GM12878 (cell line): Measurements from ENCODE around the gene GALNT9. TPM values are rescaled to one million over a fixed set of nuclear protein-coding genes. Genes with fewer than 3 reads are reported as not detected.

ENCODE experiments used
- ATAC-seq: fragments of 200-7000 bp; cut with Tn5 transposase; 3 replicates; pipeline ENCODE4 v1.9.1; 2020; ENCODE audit warnings: mild to moderate bottlenecking, moderate library complexity
- BruUV-seq: library from RNA; stranded (reverse); fragments of 400-500 nt; replicated peaks from 2 replicates; lab custom pipeline; 2021; lab: Mats Ljungman, UMichigan
- CTCF ChIA-PET: fragments of 300-600 bp; sonication (Branson Sonifier 250); formaldehyde crosslinking; extraction: SDS; loops from one replicate; lab custom pipeline; 2021; ENCODE audit warnings: inconsistent platforms; lab: Yijun Ruan, JAX
- POLR2A ChIA-PET: fragments of 350-600 bp; formaldehyde crosslinking; extraction: SDS; loops from one replicate; lab custom pipeline; 2021; ENCODE audit warnings: inconsistent platforms; lab: Charles Lee
- RAD21 ChIA-PET: fragments of 300-600 bp; sonication (Branson Sonifier 250); formaldehyde crosslinking; loops from one replicate; lab custom pipeline; 2023; ENCODE audit warnings: antibody characterized with exemption; ENCODE audit not compliant: unreplicated experiment; lab: Charles Lee
- SMC1A ChIA-PET: fragments of 300-600 bp; sonication (Branson Sonifier 250); formaldehyde crosslinking; loops from one replicate; lab custom pipeline; 2023; ENCODE audit not compliant: unreplicated experiment, uncharacterized antibody; lab: Charles Lee
- DNase-seq: peaks from one replicate; pipeline ENCODE4 v3.0.0-alpha.2; 2011; ENCODE audit warnings: low read depth, low spot score
- FAIRE-seq: peaks from 3 replicates; lab custom pipeline; 2011; peaks lifted over from hg19 to GRCh38; lab: Jason Lieb, UNC
- H2AFZ ChIP-seq: 2 replicates; pipeline ENCODE4 v1.6.0; 2011; ENCODE audit warnings: low read depth, low read length, control low read depth; ENCODE audit not compliant: control insufficient read depth
- H3K27ac ChIP-seq: 2 replicates; pipeline ENCODE4 v1.5.1; 2011; ENCODE audit warnings: control low read depth; ENCODE audit not compliant: control insufficient read depth, insufficient read depth
- H3K27me3 ChIP-seq, 2 experiments: replicated peaks in 1 of 2; 2 replicates each; pipeline versions ENCODE4 v1.6.0 to v1.6.1; 2011; ENCODE audit warnings: low read length in 1 of 2; ENCODE audit not compliant: control insufficient read depth in 2 of 2, insufficient read depth in 2 of 2
- H3K36me3 ChIP-seq, 2 experiments: 2 replicates each; pipeline ENCODE4 v1.5.1; 2011; ENCODE audit warnings: low read length in 1 of 2; ENCODE audit not compliant: control insufficient read depth in 2 of 2, insufficient read depth in 2 of 2
- H3K4me1 ChIP-seq: 2 replicates; pipeline ENCODE4 v1.6.1; 2011; ENCODE audit warnings: mild to moderate bottlenecking, low read length, moderate library complexity, mixed read lengths; ENCODE audit not compliant: control insufficient read depth, insufficient read depth
- H3K4me2 ChIP-seq: 2 replicates; pipeline ENCODE4 v1.6.0; 2011; ENCODE audit warnings: control low read depth; ENCODE audit not compliant: control insufficient read depth, insufficient read depth
- H3K4me3 ChIP-seq: fragments of 200-600 bp; sonication (generic); 2 replicates; pipeline ENCODE4 v1.5.1; 2016
- H3K79me2 ChIP-seq: 2 replicates; pipeline ENCODE4 v1.6.0; 2011; ENCODE audit warnings: low read length; ENCODE audit not compliant: control insufficient read depth, insufficient read depth
- H3K9ac ChIP-seq: 2 replicates; pipeline ENCODE4 v1.8.0; 2011; ENCODE audit warnings: low read length, control low read depth, mixed read lengths; ENCODE audit not compliant: control insufficient read depth, insufficient read depth
- H3K9me3 ChIP-seq: replicated peaks from 3 replicates; pipeline ENCODE4 v1.5.1; 2011; ENCODE audit warnings: mild to moderate bottlenecking, low read length; ENCODE audit not compliant: control insufficient read depth, insufficient read depth
- H4K20me1 ChIP-seq: 2 replicates; pipeline ENCODE4 v1.6.0; 2011; ENCODE audit not compliant: control insufficient read depth, insufficient read depth
- RAD21 ChIP-seq: IDR thresholded peaks from 2 replicates; pipeline ENCODE4 v1.6.1; 2011; ENCODE audit warnings: mild to moderate bottlenecking, low read depth, low read length, moderate library complexity; ENCODE audit not compliant: insufficient read depth
- RCOR1 ChIP-seq: conservative IDR thresholded peaks from 2 replicates; pipeline ENCODE4 v1.6.1; 2012; ENCODE audit warnings: low read depth, low read length, improper control_type of control experiment
- RELA ChIP-seq: fragments of 450-650 bp; IDR thresholded peaks from 2 replicates; pipeline ENCODE4 v1.8.0; 2014; ENCODE audit warnings: borderline replicate concordance; ENCODE audit not compliant: partially characterized antibody
- SREBF2 ChIP-seq: IDR thresholded peaks from 2 replicates; pipeline ENCODE4 v1.6.1; 2012; ENCODE audit warnings: mild to moderate bottlenecking, low read length
- STAT3 ChIP-seq: IDR thresholded peaks from 2 replicates; pipeline ENCODE4 v1.6.1; 2011; ENCODE audit warnings: low read depth, low read length, improper control_type of control experiment
- in situ Hi-C: fragments of 300-500 bp; cut with MboI; formaldehyde crosslinking; loops from 9 replicates; pipeline ENCODE4 v1.14.3; 2018; ENCODE audit warnings: mixed read lengths
- intact Hi-C: fragments of 100-400 bp; cut with micrococcal nuclease; formaldehyde crosslinking; loops from one replicate; pipeline ENCODE4 v1.14.2; 2022; ENCODE audit not compliant: unreplicated experiment
- polyA plus RNA-seq, 11 experiments: library from polyadenylated mRNA; depleted of rRNA in 4 of 11; unstranded in 6 of 11; stranded (reverse) in 5 of 11; fragments of >200 nt; fragmentation: Nextera tagmentation in 4 of 11; fragmentation: Illumina TruSeq in 1 of 11; extraction: Ambion mirVana in 4 of 11; extraction: Trizol in 1 of 11; gene quantifications; 1 replicate in 1 of 11; 2 replicates in 10 of 11; pipeline versions ENCODE4 v1.2.1 to v1.2.3, GENCODE V29; 2011 to 2016; ENCODE audit warnings: inconsistent platforms in 2 of 11, missing spikeins in 2 of 11, low read depth in 1 of 11
- total RNA-seq, 4 experiments: library from RNA; depleted of rRNA in 3 of 4; stranded (reverse); fragments of >200 nt in 3 of 4; fragmentation: Illumina TruSeq in 1 of 4; extraction: Trizol in 1 of 4; gene quantifications; 2 replicates each; pipeline versions ENCODE4 v1.2.1 to v1.2.3, GENCODE V29; 2013 to 2021
- TF ChIP-seq, protein P1 (sequence below): fragments of 450-650 bp; formaldehyde crosslinking; IDR thresholded peaks from 2 replicates; pipeline ENCODE4 v1.5.0; 2022; ENCODE audit warnings: mild to moderate bottlenecking, missing genetic modification characterization

Gene GALNT9
- total and polyA plus RNA-seq, 10 of the 15 experiments (the other 5 are each of a cell fraction or from before 2014, with no cell fraction given) = 0.04 TPM; not detected in 9

DNA sequence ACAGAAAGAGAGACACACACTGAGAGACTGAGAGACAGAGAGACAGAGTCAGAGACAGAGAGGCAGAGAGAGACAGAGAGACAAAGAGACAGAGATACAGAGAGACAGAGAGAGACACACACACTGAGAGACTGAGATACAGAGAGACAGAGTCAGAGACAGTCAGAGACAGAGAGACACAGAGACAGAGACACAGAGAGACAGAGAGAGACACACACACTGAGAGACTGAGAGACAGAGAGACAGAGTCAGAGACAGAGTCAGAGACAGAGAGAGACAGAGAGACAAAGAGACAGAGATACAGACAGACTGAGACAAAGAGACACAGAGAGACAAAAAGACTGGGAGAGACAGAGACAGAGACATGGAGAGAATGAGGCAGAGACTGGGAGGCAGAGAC, 90.0 kb downstream of the GALNT9 start:
- DNase-seq = no peak
- BruUV-seq = no TSS peak
- no peak for ATAC-seq
- no peak for FAIRE-seq
- Histone ChIP-seq H2AFZ (no peak overlapping the region), H3K9ac (no peak overlapping the region), H3K27me3 (no peaks in the 10 kb centered on the region), H3K4me1 (no peaks in the 10 kb centered on the region), H3K4me2 (no peak overlapping the region), H3K36me3 (no peaks in the 10 kb centered on the region), H3K4me3 (no peak overlapping the region), H3K27ac (no peak overlapping the region), H3K9me3 (no peaks in the 10 kb centered on the region; the same call in 2 of the 3 replicates), H4K20me1 (no peaks in the 10 kb centered on the region), H3K79me2 (no peaks in the 10 kb centered on the region)
- in situ Hi-C loops (no loop called here), intact Hi-C loops (no loop called here)
- SMC1A ChIA-PET = no interaction called here
- RAD21 ChIA-PET = no interaction called here
- TF ChIP-seq RELA = no peak
- TF ChIP-seq STAT3 = no peak
- TF ChIP-seq RCOR1 = no peak
- TF ChIP-seq RAD21 = no peak
- TF ChIP-seq, protein P1, sequence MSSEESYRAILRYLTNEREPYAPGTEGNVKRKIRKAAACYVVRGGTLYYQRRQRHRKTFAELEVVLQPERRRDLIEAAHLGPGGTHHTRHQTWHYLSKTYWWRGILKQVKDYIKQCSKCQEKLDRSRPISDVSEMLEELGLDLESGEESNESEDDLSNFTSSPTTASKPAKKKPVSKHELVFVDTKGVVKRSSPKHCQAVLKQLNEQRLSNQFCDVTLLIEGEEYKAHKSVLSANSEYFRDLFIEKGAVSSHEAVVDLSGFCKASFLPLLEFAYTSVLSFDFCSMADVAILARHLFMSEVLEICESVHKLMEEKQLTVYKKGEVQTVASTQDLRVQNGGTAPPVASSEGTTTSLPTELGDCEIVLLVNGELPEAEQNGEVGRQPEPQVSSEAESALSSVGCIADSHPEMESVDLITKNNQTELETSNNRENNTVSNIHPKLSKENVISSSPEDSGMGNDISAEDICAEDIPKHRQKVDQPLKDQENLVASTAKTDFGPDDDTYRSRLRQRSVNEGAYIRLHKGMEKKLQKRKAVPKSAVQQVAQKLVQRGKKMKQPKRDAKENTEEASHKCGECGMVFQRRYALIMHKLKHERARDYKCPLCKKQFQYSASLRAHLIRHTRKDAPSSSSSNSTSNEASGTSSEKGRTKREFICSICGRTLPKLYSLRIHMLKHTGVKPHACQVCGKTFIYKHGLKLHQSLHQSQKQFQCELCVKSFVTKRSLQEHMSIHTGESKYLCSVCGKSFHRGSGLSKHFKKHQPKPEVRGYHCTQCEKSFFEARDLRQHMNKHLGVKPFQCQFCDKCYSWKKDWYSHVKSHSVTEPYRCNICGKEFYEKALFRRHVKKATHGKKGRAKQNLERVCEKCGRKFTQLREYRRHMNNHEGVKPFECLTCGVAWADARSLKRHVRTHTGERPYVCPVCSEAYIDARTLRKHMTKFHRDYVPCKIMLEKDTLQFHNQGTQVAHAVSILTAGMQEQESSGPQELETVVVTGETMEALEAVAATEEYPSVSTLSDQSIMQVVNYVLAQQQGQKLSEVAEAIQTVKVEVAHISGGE (CRISPR knock-in tag) = no peak
- no peak for TF ChIP-seq SREBF2
- POLR2A ChIA-PET = no interaction called here
- CTCF ChIA-PET = no interaction called here
